Measurements from ENCODE around the gene IMP4.
A peak's percentile ranks its signal among the peaks of the same experiment; 100 is the strongest.

The IMP4 gene

GRCh38 chr2:130357864-130358263 is 15.2 kb downstream of the IMP4 start:
- DNase-seq (ENCODE audit: low spot score) = no peak

GRCh38 chr2:130358420-130359350 is 16.0 kb downstream of the IMP4 start:
- DNase-seq (ENCODE audit: low spot score) = no peak

DNA sequence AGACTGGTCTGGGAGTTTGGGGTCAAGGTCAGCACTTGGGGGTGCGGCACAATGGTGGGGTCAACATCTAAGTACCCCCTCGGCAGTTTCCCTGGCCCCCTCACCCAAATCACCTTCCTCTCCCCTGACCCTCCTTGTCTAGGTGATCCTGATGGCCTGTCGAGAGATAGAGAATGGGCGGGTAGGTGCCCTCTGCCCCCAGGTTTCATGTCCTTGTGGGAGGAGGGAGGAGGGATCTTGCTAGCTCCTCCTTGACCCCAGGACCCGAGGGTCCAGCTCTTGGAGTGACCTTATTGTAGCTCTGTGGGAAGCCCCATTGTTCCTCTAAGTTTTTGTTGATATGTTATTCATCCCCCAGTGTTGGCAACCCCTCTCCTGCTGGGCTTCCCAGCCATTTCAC is 16.8 kb downstream of the IMP4 start:
- no peak for DNase-seq (ENCODE audit: low spot score)

DNA sequence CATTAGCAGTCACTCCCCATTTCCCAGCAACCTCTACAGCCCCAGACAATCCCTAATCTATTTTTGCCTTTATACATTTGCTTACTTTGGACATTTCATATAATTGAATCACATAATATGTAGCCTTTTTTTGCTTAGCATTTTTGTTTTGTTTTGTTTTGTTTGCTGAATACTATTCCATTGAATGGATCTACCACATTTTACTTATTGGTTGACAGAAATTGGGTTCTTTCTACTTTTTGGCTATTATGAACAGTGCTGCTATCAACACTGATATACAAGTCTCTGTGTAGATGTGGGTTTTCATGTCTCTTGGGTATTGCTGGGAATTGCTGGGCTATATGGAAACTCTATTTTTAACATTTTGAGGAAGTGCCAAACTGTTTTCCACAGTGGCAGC is 20.8 kb downstream of the IMP4 start:
- no peak for DNase-seq (ENCODE audit: low spot score)

- DNase-seq (ENCODE audit: low spot score) = no peak
These were observed 22.4 kb downstream of the IMP4 start for GRCh38 chr2:130365075-130365474.

GRCh38 chr2:130365963-130366362 is 23.3 kb downstream of the IMP4 start:
- DNase-seq (ENCODE audit: low spot score) = no peak

DNA sequence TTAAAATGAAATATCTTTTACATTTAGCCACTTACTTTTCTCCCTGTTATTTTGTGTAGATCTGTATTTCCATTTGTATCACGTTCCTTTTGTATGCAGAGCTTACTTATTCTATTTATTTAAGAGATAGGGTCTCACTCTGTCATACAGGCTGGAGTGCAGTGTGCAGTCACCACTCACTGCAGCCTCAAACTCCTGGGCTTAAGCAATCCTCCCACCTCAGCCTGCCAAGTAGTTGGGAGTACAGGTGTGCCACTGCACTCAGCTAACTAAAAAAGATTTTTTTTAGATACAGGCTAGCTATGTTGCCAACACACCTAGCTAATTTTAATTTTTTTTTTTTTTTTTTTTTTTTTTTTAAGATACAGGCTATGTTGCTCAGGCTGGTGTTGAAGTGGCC is 24.0 kb downstream of the IMP4 start:
- no peak for DNase-seq (ENCODE audit: low spot score)

DNA sequence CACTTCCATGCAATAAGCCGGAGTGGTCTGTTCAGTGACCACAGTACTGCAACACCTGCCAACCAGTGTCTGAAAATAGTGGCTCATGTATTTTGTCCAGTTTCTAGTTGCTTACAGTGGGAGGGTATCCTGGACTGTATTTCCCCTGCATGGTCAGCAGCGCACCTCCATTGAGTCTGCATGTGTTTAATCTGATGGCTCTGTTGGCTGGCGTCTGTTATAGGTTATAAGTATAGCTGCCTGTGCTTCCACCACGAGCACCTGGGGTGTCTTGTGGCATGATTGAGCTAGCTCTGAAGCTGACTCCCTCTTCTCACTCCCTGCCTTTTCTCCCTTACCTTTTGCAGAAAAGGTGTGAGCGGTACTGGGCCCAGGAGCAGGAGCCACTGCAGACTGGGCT is 26.1 kb downstream of the IMP4 start:
- DNase-seq (ENCODE audit: low spot score) = no peak

- DNase-seq (ENCODE audit: low spot score) = no peak
These were observed 26.7 kb downstream of the IMP4 start for GRCh38 chr2:130369311-130369964.

GRCh38 chr2:130369965-130370341 is 27.3 kb downstream of the IMP4 start:
- DNase-seq (ENCODE audit: low spot score) = no peak

DNA sequence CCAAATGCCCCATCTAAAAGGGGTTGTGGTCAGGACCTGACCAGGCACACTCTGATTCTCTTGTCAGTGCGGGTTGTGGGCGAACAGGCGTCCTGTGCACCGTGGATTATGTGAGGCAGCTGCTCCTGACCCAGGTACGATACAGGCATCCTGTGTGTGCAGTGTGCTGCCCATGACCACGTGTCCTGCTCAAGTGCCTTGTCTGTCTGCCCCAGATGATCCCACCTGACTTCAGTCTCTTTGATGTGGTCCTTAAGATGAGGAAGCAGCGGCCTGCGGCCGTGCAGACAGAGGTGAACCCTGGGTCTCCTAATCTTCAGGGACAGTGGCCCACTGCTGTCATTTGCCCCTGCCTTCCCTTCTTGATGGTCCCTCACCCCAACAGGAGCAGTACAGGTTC is 27.8 kb downstream of the IMP4 start:
- no peak for DNase-seq (ENCODE audit: low spot score)

DNA sequence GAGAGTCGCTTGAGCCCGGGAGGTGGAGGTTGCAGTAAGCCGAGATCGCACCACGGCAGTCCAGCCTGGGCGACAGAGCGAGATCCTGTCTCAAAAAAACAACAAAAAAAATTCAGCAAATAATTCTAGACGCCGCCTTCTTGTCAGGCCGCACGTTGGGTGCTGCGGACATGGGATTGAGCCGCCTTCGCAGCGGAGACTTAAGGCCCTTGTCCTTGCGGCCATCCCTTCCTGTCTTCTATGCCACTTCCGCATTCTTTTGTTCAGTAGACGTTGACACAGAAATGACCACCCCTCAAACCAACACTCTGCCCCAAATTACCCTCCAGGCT is 29.0 kb downstream of the IMP4 start:
- DNase-seq (ENCODE audit: low spot score) = no peak

DNA sequence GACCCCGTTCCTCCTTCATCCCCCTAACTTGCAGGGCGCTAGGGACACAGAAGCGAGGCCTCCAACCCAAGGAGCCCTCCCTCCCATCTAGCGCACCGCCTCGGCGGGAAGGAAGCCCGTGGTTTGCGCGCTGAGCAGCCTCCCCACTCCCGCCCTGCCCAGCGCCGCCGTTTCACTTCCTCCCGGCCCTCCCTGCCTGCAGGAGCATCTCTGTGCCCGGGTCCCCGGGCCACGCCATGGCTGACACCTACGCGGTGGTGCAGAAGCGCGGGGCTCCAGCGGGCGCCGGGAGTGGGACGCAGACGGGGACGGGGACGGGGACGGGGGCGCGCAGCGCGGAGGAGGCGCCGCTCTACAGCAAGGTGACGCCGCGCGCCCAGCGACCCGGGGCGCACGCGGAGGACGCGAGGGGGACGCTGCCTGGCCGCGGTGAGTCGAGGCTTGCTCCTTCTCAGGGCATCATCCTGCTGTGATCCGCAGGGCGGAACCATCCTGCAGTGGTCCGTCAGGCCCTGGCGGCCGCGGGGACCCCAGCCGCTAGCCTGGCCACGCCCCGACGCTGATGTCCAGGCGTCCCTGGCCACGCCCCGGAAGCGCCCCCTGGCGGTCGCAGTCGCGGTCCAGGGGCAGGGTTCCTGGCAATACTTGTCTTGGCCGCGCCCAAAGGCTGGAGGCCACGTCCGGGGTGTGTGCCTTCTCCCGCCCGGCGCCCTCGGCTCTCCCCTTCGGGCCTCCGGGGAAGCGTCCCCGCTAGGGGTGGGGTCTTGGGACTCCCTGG is 29.5 kb downstream of the IMP4 start:
- DNase-seq (ENCODE audit: low spot score) = peak; percentile 86

DNA sequence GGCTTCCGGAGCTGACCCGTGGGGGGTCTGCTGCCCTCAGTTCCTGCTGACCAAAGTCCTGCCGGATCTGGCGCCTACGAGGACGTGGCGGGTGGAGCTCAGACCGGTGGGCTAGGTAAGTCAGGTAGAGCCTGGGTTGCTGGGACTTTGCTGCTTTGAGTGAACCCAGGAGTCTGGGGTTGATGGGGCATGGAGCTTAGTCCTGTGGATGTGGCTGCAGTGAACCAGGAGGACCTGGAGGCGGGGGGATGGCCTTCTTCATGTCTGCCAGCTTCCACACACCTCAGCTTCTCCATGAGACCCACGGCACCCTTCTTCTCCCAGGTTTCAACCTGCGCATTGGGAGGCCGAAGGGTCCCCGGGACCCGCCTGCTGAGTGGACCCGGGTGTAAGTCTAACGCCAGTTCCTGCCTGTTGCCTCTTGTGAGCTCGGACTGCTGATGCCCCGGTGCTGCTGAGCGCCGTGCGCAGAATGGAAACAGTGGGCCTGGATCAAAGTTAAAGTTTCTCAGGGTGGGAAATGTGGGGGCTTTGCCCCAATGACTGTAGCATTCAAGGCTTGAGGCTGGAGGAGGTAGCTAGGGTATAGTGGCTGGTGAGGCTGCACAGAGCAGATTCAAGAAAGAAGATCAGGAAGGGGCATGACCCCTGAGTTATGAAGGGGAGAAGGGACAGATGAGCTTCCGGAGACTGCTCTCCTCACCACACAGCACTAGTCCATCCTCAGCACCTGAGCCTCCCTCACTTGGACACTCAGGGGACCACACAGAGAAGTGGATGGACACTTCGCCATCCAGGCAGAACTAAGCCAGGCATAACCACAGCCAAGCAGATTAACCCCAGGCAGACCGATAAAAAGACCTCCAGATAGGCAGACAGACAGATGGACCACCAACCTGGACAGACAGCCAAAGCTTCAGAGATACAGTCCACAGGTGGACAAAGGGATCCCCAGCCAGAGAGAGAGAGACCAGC is 30.4 kb downstream of the IMP4 start:
- no peak for DNase-seq (ENCODE audit: low spot score)

DNA sequence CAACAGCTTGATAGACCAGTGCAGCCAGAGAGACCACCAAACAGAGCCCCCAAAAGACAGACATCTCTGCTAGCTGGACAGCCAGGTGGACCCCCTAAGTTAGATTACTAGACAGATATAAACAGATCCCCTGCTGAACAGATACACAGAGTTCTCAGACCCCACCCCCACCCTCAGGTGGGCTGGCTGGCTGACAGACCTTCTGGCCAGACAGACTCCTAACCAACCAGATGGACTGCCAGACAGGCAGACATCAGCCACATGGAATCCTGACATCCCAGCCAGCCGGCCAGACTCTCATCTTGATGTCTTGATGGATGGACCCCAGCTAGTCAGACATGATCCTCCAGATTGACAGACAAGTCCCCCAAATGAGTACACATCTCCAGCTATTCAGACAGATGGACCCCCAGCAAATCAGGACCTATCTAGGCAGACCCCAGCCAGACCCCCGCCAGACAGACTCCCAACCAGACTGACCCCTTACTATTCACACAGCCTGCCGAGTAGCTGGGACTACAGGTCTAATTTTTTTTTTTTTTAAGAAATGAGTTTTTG is 31.2 kb downstream of the IMP4 start:
- DNase-seq (ENCODE audit: low spot score) = no peak

GRCh38 chr2:130374587-130375290 is 32.0 kb downstream of the IMP4 start:
- no peak for DNase-seq (ENCODE audit: low spot score)

DNA sequence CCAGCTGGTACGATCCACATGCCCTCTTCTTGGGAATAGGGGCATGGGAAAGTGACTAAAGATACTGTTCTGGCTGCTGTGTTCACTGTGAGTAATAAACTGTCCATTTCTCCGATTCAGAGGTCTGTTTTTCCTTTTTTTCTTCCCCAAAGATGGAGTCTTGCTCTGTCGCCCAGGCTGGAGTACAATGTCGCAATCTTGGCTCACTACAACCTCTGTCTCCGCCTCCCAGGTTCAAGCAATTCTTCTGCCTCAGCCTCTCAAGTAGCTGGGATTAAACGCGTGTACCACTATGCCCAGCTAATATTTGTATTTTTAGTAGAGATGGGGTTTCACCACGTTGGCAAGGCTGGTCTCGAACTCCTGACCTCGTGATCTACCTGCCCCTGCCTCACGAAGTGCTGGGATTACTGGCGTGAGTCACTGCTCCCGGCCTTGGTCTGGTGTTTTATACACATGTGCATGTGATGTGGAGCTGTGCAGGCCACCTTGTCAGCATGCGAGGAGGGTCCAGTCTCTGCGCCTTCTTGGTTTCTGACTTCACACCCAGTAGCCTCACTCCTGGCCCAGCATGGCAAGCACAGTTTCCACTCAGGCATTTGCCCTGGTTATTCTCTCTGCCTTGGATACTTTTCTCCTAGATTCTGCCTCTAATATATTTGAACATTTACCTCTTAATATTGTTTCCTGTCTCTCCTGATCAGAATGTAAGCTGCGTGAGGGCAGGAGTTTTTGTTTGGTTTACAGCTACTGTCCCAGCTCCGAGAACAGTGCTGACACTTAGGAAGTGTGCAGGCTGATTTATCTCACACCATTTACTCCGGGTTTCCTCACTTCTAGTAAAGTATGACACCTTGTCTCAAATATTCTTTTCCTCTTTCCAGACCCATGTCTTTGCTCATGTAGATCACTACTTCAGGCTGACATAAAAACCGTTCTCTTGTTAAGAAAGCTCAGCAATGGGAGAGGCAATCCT is 32.9 kb downstream of the IMP4 start:
- DNase-seq (ENCODE audit: low spot score) = no peak

DNA sequence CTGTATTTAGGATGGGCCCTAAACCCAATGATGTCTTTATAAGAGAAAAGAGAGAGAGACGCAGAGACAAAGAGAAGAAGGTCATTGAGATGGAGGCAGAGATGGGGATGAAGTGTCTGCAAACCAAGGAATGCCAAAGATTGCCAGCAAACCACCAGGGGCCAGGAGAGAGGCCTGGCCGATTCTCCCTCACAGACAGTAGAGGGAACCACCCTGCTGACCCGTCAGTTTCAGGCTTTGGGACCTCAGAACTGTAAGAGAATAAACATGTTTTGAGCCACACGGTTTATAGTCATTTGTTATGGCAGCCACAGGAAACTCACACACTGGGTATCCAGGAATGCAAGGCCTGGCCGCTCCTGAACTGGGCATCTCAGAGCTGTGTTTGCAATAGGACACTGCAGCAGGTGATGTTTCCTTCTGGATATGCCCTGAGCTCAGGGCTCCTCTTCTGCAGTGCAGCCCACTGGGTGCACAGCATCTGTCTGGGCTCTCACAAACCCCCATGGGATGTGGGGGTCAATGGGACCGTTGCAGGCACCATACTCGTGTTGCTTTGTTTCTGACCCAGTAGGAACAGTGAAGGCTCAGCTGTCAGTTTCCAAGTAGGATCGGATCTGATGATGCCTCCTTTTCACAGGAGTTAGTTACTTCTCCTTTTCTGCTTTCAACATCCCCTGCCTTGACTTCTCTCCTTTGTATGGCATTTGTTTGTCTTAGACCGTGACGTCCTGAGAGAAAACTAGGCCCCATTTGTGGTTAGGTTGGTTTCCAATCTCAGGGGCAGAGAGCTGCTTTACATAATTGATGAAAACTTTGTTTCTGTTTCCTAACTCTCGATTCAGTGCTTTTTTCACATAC is 34.0 kb downstream of the IMP4 start:
- DNase-seq (ENCODE audit: low spot score) = no peak

DNA sequence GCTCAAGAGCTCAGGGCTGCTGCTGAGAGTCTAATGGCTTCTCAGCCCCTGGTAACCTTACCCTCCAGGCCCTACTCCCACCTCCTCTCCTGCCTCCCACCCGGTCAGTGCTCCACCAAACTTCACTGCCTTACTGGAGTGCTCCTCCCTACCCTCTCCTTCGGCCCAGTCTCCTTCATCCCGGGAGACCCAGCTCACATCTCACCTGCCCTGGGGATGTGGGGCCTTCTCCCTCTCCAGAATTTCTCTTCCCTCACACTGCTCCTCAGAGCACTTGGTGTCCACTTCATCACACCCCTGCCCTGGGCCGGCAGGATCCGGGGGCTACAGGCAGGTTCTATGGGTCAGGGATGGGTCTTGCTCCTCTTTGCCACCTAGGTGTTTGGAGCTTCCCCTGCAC is 34.8 kb downstream of the IMP4 start:
- no peak for DNase-seq (ENCODE audit: low spot score)

Measured in D341Med (cell line).